DMS114 treated with DMSO at 0.1 percent for 48 hours (cell line): ENCODE data around the gene CPNE8.
"Not testable (repeated sequence)": the region's sequence is repeated elsewhere in the genome, so short reads cannot be mapped to it uniquely, and the experiment has no call there.

Experiments used
- DNase-seq: peaks from one replicate; lab custom pipeline; 2025; ENCODE audit not compliant: unreplicated experiment; lab: John Stamatoyannopoulos, UW

Gene CPNE8

DNA sequence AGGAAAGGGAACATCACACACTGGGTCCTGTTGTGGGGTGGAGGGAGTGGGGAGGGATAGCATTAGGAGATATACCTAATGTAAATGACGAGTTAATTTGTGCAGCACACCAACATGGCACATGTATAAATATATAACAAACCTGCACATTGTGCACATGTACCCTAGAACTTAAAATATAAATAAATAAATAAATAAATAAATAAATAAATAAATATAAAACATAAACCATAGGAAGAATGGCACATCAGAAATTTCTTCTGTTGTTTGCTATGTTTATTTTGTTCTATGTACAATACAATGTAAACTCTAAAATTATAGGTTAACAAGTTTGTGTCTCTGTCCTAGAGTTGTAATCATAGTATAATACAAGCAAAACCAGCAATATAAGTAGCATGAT, 162.9 kb downstream of the CPNE8 start:
- not testable (repeated sequence) for DNase-seq

DNA sequence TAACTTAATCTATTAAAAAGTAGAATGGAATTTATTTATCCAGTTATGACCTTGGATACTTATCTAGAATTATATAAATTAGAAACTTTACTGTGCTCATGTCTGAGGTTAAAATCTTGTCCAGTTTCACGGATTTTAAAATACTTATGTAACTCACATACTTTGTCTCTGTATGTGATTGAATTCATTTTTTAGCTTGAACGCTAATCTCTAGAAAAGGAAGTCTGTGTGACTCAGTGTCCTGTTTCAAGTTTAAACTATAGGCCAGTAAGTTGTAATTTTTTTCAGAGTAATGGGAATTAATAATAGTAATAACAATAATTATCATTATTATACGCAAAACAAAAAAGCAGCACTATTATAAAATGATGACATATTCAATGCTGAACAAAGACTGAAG, 168.6 kb downstream of the CPNE8 start:
- no peak for DNase-seq

DNA sequence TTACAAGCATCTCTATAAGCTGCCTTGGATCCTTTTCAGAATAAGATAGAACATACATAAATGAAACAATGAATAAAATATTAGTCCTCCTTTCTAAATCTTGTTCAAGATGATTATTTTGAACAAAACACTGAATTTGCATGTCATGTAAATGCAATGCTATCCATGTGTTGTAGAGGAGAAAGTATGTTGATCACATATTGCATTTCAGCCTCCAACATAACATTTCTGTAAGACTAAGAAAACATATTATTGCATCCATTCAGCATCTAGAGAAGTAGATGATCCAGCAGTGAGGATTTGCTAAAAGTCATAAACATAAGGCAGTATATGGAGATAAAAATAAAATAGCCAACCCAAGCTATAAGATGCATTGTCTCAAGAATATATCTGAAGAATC, 172.6 kb downstream of the CPNE8 start:
- DNase-seq = no peak

DNA sequence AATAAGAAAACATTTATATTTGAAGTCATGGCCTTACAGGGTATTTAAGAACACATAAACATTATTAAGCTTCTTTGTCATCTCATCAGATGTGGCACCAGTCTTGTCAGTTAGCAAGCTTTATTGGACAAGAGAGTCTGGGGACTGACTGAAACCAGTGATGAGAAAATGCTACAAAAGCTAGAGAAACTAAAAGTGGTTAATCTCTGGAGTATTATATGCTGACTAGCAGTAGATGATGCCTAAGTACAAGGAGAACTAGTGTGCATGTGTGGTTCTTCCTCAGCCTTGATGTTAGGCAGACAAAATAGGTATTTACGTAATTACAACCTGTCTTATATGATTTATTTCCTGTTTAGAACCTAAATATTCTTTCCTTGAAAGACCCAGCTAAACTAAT, 176.5 kb downstream of the CPNE8 start:
- no peak for DNase-seq

DNA sequence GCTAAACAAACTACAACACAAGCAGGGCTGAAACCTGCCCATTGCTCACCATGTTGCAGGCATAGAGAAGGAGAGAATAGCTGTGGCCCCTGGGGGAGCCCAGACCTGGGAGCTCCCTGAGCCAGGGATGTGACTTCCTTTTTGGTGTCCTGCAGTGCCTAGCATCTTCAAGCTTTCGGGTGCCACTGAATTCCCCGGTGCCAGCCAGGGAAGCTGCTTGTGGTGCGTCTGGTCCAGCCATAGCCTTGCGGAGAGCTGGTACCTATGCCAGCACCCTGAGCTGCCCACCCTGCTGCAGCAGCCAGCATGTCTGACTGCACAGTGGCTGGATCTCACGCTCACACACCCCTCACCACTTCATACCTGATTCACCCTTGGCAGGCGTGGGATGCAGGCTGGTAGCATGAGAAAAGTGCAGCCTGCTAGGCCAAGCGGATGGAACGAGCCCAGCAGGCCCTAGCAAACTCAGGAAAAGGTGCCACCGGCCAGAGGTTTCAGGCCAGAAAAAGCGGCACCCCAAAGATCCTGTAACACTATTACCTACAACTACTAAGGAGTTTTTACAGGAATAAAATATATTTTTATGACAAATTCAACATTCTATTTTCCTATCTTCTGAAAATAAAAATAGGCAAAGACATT, 183.7 kb downstream of the CPNE8 start:
- no peak for DNase-seq

DNA sequence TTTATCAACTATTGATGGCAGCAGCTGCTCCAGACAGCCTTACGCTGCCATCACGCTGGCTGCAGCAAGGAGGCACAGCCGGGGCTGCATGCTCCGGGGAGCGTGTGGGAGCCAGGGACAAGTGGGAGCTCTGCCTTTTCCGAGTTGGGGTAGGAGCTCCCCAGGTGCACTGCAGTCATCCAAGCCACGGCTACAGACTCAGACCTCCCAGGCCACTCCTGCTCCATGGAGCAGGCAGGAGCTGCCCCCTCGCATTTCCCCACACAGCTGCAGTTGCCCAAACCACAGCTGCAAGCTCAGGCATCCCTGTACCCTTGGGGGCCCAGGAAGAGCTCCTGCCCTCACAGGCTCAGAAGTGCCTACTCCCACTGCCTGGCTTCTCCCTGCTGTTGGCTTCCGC, 184.7 kb downstream of the CPNE8 start:
- no peak for DNase-seq

DNA sequence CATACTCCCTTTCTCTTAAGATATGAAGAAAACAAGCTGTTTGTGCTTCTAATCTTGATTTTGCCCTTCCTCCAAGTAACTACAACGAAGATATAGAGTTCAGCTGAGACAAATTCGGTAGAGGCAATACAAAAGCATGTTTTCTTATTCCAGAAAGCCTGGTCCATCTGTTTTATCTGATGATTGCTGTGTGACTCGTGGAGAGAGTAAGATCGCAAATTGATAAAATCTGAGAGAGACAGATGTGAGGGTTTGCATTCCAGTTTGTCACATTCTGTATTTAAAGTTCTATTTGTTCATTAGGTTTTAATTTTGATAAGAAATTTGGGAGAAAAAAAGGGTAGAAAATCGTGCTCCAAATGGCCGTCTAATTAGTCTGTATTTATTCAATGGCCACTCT, 192.1 kb downstream of the CPNE8 start:
- DNase-seq = no peak

DNA sequence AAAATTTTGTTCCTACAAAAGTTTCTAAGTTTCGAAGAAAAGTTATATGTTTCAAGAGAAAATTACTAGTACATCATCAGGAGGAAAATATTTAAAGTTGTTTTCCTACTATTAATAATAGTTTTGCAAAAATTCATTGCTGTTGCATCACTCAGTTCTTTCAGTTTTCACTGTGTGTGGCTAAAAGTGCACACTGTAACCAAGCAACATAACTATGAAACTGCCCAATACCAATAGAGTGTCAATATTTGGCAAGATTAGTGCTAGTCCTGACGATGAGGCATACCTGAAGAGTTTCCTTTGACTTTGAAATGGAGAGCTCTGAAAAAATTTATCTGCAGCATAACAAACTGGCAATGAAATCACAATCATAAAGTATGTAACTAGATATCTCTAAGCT, 194.3 kb downstream of the CPNE8 start:
- DNase-seq = no peak

DNA sequence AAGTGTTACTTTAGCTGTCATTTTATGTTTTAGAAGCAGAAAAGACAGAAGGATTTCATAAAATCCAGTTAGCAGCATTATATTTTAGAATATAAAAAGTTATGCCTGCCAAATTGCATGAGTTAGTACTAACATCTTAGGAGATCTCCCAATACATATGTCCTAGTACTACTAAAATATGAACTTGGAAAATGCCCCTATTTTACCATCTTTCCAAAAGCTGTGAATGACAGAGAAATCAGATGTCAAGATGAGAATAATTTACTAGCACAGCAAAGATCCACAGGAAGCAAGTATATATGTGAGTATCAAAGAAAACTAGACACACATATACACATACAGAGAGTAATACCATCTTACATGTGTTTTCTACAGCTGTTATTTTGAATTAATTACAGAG, 196.9 kb downstream of the CPNE8 start:
- DNase-seq = no peak

DNA sequence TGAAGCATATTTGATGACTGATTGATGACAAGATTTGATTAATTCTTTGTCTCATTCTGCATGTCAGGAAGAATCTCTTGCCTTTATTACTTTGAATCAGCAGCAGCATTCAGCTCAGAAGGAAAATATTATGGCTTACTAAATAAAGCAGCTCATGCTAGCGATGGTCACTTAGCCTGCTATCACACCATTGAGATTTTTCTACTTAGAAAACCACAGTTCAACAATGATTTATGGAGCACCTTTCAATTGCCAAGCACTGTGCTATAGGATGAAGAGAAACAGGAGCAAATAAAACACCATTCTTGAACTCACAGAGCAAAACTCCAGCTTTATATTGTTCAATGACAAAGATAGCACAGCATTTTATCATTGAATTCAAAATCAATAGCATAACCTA, 197.7 kb downstream of the CPNE8 start:
- no peak for DNase-seq

DNA sequence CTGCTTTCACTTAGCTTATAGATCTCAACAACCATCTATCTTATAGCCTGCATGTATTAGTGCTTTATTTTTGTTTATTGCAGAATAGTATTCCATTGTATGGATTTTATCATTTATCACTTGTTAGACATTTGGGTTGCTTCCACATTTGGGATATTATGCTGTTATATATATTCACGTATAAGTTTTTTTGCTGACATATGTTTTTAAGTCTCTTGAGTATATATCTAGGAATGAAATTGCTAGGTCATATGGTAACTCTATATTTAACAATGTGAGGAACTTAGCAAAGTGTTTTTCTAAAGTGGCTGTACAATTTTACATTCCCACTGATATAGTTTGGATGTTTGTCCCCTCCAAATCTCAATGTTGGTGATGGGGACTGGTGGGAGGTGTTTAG, 208.1 kb downstream of the CPNE8 start:
- DNase-seq = no peak

DNA sequence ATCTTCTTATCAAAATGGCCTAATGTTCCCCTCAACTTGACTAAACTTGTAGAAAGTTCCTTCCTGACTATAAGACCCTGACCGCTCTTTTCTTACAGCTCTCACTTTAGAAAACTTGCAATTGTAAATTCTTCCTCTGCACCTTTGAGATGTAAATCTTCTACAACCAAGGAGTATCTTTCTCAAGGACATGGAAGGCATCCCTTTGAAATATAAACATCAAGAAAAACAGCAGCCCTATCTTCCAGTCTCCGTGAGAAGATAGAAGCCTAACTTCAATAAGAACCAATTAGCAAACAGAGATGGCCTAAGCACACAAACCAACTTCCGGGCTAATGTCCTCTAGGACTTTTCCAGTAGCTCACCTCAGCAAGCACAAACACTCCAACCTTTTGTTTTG, 210.3 kb downstream of the CPNE8 start:
- DNase-seq = no peak

DNA sequence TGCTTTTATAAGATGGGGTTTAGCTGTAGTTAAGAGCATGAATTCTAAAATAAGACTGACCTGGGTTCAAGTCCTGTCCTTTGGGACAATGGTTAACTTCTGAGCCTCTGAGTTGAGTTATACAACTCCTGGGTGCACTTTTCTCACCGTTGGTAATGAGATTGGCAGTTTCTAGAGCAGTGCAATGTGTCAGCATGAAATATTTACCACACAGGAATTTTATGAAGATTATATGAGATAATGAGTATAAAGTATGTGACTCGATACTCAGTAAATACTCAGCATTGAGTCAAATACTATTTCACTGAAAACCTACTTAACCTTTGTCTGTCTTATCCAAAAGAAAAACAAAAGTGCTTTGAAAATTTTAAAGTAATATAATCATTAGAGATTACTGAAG, 214.2 kb downstream of the CPNE8 start:
- no peak for DNase-seq

DNA sequence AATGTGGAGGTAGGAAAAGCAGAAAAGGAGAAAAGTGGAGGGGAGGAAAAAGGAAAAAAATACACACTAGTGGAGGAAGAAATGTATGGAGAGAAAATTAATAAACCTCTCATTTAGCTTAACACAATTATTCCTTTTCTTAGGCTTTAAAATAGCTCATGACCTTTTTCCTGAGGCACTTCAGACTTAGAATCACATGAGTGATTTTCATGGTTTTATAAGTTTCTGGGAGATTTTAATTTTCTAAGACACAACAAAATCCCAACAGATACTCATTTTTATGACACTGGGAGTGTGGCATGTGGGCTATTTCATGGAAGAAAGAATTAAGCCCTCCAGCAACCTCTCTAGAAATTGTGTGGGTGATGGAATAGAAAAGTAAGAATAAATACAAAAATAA, 214.7 kb downstream of the CPNE8 start:
- DNase-seq = no peak

DNA sequence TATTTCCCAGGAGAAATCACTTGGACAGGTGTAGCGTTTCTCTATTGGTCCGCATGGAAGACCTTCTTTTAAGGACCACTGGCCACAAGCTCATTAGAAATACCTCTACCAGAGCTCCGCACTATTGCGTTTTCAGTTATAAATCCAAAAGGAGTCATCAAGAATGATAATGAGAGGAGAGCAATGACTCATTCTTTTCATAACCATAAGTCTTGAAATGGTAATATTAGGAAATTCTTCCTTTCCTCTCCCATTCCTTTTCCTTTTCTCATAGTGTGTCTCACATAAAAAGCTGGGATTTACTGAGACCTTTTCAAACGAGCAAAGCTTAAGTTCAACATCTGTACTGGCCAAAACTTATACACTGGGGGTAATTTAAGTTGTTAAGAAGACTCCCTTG, 215.7 kb downstream of the CPNE8 start:
- DNase-seq = no peak

DNA sequence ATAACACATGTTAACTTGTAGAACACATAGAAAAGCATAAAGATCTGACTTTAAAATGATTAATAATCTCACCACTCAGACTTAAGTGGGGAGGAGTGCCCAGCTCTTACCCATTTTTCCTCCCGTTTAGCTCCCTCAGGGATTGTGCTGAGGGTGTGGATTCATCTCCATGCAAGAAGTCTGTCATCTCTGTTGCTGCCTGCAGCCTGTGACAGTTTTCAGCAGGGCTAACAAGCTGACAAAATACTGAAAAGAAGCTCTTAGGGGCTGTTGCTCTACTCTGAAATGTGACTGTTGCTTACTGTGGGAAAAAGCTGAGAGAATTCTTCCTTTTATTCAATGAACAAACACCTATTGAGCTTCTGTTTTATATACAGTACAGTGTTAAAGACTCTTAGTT, 216.2 kb downstream of the CPNE8 start:
- DNase-seq = no peak

DNA sequence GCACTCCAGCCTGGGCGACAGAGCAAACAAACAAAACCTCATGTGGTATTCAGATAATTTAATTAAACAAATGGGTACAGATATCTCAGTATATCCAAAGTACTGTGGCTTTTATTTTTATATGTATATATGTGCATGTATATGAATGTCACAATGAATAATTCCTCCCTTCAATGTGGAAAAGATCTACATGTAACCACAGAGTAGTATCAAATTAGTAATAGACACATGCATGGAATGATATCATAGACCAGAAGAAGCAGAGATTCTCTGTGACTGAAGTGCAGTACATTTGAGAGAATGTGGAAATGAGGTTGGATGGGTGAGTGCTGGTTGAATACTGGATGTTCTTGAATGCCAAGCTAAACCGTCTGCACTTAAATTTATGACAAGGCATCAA, 222.9 kb downstream of the CPNE8 start:
- DNase-seq = no peak

DNA sequence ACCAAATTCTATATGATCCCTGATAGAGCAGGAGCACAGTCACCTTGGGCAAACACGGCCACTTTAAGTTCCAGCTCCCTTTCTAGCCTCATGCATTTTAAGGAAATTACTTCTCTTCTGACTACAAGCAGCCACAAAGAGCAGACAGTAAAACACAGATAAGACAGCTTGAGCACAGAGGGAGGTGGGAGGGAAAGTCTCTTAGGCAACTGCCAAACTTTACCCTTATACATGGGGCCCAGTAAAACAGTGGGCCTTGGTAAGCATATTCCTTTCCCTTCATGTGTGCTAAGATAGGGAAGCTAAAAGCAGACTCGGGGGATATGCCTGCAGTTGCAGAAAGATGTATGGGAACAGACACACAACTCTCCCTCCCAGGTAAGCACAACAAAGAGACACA, 235.9 kb downstream of the CPNE8 start:
- DNase-seq = no peak

DNA sequence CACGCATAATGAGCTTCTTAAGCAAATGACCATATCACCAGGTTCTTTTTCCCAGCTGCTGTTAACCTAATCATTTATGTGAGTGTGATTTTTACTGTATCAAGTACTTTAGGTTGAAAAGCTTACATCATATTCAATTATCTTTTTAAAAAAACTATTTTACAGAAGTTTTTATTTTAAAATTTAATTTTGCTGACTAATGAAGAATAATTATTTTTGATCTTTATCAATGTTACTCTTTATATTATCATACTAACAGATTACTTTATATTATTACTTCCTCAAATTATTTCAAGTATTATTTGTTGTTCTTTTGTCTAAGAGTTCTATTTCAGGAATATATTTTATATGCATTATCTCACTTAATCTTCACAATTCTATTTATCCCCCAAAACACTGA, 236.3 kb downstream of the CPNE8 start:
- DNase-seq = no peak

DNA sequence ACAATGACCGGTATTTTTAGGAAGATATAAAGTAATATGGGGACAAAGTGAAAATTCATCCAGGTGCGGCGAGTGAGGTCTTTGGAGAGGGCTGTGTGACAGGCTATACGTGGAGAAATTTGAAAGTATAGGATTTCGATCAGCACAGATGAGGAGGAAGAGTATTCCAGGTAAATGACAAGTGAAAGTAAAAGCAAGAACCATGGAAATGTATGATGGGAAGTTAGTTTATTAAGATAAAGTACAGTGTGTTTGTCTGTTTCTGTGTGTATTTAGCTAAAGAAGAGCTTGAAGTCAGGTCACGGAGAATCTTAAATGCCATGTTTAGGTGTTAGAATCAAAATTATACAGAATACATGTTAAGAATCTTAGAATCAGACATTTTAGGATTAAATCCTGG, 239.0 kb downstream of the CPNE8 start:
- DNase-seq = no peak

DNA sequence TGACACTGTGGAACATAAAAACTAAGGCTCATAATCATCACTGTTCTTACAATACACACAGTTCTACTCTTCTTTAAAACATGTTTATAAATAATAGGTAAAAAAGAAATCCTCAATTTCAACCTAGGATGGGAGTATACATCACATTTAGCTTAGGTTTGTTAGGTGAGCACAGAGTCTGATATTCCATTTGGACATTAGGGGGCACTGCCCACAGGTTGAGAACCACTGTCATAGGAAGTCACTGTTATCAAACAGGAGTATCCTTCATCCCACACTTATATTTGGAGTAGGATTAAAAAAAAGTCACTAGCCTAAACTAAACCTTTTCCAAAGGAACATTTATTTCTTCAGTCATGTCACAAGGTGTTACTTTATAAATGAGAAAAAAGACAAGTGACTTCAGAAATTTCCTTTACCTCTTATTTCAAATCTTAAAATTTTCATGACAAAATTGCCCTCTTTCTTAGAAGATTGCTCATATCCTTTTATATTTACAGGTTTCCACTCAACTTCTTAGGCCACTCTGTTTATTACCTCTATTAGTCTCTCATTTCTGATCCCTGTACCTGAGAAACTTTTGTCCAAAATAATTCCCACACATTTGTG, 240.6 kb downstream of the CPNE8 start:
- DNase-seq = no peak

DNA sequence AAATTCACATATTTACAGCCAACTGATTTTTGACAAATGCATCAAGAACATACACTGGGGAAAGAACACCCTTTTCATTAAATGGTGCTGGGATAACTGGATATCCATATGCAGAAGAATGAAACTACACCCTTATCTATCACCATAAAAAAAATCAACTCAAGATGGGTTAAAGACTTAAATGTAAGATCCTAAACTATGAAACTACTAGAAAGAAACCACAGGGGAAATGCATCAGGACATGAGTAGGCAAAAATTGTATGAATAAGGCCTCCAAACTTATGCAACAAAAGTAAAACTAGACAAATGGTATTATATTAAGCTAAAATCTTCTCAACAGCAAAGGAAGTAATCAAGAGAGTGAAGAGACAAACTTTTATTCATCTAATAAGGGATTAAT, 242.6 kb downstream of the CPNE8 start:
- DNase-seq = no peak

DNA sequence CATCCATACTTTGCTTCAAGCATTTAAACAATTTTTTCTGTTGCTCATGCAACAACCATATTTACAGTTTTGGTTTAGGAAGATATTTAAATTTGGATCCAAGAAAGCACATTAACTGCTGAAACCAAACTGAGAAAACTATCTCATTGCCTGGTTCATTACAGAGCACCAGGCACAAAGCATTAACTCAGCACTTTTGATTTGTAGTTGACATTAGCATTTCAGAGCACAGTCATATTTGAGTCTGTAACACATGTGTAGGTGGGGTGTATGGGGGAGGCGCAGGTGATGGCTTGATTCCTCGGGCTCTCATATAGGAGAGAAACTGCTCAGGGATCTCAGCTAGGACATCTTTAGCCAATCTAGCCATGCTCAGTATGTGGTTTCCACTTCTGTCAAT, 251.7 kb downstream of the CPNE8 start:
- no peak for DNase-seq
